ENCODE results near the gene CXXC5.

CXXC5 gene

DNA sequence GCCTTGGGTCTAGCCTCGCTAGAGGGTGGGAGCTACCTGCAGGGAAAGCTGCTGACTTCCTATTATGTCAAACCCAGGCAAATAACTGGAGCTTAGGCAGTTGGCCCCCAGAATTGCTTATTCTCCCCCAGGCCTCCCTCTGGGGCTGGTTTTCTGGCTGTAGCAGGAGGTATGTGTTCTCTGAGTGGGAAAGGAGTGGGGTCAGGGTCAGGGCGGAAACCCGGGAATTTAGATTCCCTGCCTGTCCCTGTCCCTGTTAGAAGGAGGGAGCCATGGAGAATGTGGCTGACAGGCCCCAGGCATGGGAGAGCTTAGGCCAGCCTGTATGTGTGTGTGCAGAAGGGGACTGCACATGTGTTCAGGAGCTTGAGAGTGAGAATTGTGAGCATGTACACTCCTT, 13.6 kb upstream of the CXXC5 start:
- Histone ChIP-seq H3K4me3 (no peak overlapping the region), H3K27me3 (ENCODE audit: low read depth) (no peaks in the 10 kb centered on the region), H3K36me3 (replicated peaks) (peaks cover 5% of the 10 kb centered on the region), H3K9me3 (no peaks in the 10 kb centered on the region), H3K4me1 (peaks cover 15% of the 10 kb centered on the region)
- DNase-seq (ENCODE audit: low spot score in 2 of 2) = no peak
- in situ Hi-C loops (cut with MboI; ENCODE audit: low sequenced_read_pairs) = no loop called here

DNA sequence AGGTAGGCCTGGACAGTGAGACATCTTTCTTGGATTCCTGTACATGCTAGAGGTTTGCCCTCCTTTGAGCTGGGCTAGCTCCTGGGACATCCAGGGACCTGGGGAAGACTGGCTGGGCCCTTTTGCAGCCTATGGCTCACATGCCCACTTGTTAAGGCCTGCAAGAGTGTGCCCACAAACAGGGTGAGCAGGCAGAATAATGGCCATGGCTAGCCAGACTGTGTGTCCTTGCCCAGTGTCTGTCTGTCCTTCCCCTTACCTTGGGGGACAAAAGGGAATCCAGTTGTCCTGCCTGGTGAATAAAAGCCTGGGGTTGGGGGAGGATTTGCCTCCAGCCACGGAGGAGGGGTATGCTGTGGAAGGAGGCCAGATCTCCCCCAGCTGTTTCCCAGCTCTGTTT, 13.0 kb upstream of the CXXC5 start:
- H3K4me3 ChIP-seq = no peak overlapping the region
- in situ Hi-C loops (cut with MboI; ENCODE audit: low sequenced_read_pairs) = no loop called here
- H3K4me1 ChIP-seq = peaks cover 15% of the 10 kb centered on the region
- H3K9me3 ChIP-seq = no peaks in the 10 kb centered on the region
- H3K27me3 ChIP-seq (ENCODE audit: low read depth) = no peaks in the 10 kb centered on the region
- no peak for DNase-seq (ENCODE audit: low spot score in 2 of 2)
- no peaks in the 10 kb centered on the region; the same call in 1 of the 2 replicates for H3K36me3 ChIP-seq (replicated peaks)

DNA sequence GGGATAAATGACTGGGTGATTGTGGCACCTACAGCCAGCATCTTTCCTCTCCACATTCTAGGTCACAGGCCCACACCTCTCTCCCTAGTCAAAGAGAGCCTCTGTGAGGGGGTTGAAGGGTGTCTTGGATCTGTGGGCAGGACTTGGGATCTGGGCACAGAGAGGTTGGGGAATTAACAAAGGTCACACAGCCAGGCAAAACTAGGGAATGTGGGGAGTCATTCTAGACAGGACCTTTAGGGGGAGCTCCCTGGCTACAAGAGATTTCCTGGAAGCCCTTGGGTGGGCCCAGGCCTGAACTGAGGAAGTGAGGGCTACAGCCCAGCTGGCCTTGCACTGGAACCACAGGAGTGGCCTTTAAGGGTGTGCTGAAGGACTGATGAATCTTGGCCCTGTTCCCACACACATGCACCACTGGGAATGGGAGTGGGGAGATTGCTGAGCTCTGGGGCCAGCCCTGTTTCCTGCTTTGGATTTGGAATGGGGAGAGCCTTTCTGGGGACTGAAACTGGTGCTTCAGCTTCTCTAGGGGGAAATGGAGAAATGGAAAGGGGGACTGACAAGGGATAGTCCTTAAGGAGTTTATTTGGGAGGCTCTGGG, 12.4 kb upstream of the CXXC5 start:
- no peaks in the 10 kb centered on the region for H3K9me3 ChIP-seq
- H3K4me1 ChIP-seq = peaks cover 15% of the 10 kb centered on the region
- peak in 1 of 2 experiments; percentile 56 for DNase-seq (ENCODE audit: low spot score in 2 of 2)
- in situ Hi-C loops (cut with MboI; ENCODE audit: low sequenced_read_pairs) = no loop called here
- H3K36me3 ChIP-seq (replicated peaks) = no peaks in the 10 kb centered on the region; the same call in 1 of the 2 replicates
- H3K27me3 ChIP-seq (ENCODE audit: low read depth) = no peaks in the 10 kb centered on the region
- no peak overlapping the region for H3K4me3 ChIP-seq

DNA sequence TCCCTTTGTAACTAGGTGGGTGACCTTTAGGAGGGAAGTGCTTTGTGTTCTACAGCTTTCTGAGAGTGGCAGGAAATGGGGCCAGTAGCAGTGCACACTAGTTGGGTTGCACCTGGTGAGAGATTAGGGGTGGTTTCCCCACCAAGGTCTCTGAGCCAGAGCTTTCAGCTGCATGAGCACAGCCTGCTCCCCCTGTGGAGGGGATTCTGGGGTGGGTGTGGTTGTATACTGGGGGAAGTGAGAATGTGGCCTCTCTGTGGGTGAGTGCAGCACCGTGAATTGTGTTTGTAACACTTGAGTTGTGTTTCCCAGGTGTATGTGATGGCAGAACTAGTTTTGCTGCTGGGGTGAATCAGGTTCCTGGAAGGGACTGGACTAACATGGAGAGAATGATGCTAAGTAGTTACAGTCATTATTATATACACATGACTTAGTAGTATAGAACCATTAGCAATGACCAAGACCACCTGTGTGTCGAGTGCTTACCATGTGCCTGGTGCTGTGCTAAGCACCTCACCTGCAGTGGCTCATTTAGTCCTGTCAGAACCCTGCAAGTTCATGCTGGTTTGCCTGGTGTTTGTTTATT, 11.8 kb upstream of the CXXC5 start:
- H3K36me3 ChIP-seq (replicated peaks) = no peaks in the 10 kb centered on the region; the same call in 1 of the 2 replicates
- H3K4me1 ChIP-seq = peaks cover 15% of the 10 kb centered on the region
- no peak for DNase-seq (ENCODE audit: low spot score in 2 of 2)
- H3K27me3 ChIP-seq (ENCODE audit: low read depth) = no peaks in the 10 kb centered on the region
- no peaks in the 10 kb centered on the region for H3K9me3 ChIP-seq
- H3K4me3 ChIP-seq = no peak overlapping the region
- in situ Hi-C loops (cut with MboI; ENCODE audit: low sequenced_read_pairs) = no loop called here

- H3K4me3 ChIP-seq = peak overlapping the region; percentile 39
- H3K27me3 ChIP-seq (ENCODE audit: low read depth) = no peaks in the 10 kb centered on the region
- no peaks in the 10 kb centered on the region for H3K9me3 ChIP-seq
- peaks cover 15% of the 10 kb centered on the region for H3K4me1 ChIP-seq
- H3K36me3 ChIP-seq (replicated peaks) = no peaks in the 10 kb centered on the region; the same call in 1 of the 2 replicates
- DNase-seq (ENCODE audit: low spot score in 2 of 2) = no peak
- in situ Hi-C loops (cut with MboI; ENCODE audit: low sequenced_read_pairs) = no loop called here
Observed at GRCh38 chr5:139636975-139637408, 11.2 kb upstream of the CXXC5 start.

- Histone ChIP-seq H3K27me3 (ENCODE audit: low read depth) (no peaks in the 10 kb centered on the region), H3K4me1 (peaks cover 15% of the 10 kb centered on the region), H3K9me3 (no peaks in the 10 kb centered on the region), H3K4me3 (peak overlapping the region; percentile 39), H3K36me3 (replicated peaks) (no peaks in the 10 kb centered on the region; the same call in 1 of the 2 replicates)
- DNase-seq (ENCODE audit: low spot score in 2 of 2) = peak; percentile 65 to 88
- in situ Hi-C loops (cut with MboI; ENCODE audit: low sequenced_read_pairs) = no loop called here
Observed at GRCh38 chr5:139637438-139638089, 10.6 kb upstream of the CXXC5 start.

GRCh38 chr5:139638090-139638735, 9.9 kb upstream of the CXXC5 start:
- peaks cover 15% of the 10 kb centered on the region for H3K4me1 ChIP-seq
- no peaks in the 10 kb centered on the region; the same call in 1 of the 2 replicates for H3K36me3 ChIP-seq (replicated peaks)
- in situ Hi-C loops (cut with MboI; ENCODE audit: low sequenced_read_pairs) = no loop called here
- no peaks in the 10 kb centered on the region for H3K27me3 ChIP-seq (ENCODE audit: low read depth)
- no peaks in the 10 kb centered on the region for H3K9me3 ChIP-seq
- peak overlapping the region; percentile 39 for H3K4me3 ChIP-seq
- peak in 1 of 2 experiments; percentile 35 for DNase-seq (ENCODE audit: low spot score in 2 of 2)

DNA sequence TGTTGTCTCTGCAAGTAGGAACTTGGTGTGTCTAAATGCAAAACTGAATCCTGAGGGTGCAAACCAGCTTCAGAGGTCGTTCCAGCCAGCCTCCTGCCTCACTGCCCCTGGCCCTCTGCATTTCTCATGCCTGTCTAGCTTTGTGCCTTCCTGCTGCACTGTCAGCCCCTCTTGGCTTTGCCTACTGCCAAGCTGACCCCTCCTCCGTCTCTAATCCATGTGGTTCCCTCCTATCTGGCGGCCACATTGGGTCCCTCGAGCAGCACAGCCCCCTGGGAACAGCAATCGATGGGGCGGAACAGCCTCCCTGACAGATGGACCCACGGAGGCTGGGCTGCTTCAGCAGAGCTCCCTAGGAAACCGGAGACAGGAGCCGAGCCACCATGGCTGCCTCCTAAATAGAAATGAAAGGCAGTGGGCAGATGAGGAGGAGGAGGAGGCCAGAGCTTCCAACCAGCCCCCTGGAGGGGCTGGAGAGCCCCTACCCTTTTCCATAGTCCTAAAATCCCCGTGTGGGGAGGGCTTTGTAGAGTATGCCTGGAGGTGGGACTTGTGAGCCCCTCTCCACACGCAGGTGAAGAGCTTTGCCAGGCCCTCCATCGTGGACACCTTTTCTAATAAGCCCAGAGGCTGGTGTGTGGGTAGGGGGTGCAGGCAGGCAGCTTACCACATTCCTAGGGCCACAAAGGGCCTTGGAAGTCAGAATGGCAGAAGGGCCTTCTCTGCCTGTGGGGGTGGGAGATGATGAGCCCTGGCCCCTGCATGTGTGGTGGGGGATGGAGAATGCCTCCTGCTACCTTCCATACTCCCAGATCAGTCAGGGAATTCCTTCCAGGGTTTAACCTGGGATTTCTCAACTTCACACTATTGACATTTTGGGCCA, 9.2 kb upstream of the CXXC5 start:
- in situ Hi-C loops (cut with MboI; ENCODE audit: low sequenced_read_pairs) = no loop called here
- Histone ChIP-seq H3K36me3 (replicated peaks) (no peaks in the 10 kb centered on the region; the same call in 1 of the 2 replicates), H3K9me3 (no peaks in the 10 kb centered on the region), H3K27me3 (ENCODE audit: low read depth) (no peaks in the 10 kb centered on the region), H3K4me3 (no peak overlapping the region; the same call in 1 of the 2 replicates), H3K4me1 (peaks cover 15% of the 10 kb centered on the region)
- no peak for DNase-seq (ENCODE audit: low spot score in 2 of 2)

DNA sequence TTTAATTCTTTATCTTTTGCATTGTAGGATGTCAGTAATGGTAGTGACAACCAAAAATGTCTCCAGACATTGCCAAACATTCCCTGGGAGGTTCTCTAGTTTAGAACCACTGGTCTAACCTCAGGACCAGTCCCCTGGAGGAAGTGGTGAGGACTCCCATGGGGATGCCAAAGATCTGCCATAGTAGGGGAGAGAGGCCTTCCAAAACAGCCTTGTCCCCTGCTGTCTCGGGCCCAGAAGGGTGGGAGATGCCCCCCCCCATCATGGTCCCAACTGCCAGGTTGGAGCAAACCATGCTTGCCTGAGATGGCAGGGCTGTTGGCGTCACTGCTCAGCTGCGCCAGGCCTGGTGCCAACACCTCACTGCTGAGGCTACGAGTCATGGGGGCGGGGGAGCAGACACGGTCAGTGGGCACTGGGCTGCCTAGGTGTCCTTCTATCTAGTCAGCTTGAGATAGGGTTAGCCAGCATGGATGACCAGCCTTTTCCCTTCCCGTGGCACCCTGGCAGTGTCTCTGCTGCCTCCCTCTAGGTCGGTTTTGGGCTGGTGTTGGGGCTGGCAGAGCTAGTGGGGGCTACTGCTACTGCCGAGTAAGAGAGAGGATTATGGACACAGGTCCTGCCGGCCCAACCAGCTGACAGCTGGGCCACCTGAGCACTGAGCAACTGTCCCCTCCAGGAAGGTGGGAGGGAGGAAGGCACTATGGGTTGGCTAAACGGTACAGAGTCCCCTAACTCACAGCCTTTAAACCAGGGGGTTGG, 8.3 kb upstream of the CXXC5 start:
- peaks cover 15% of the 10 kb centered on the region for H3K4me1 ChIP-seq

GRCh38 chr5:139640421-139641115, 7.6 kb upstream of the CXXC5 start:
- Histone ChIP-seq H3K36me3 (replicated peaks) (no peaks in the 10 kb centered on the region), H3K4me3 (no peak overlapping the region), H3K9me3 (no peaks in the 10 kb centered on the region), H3K27me3 (ENCODE audit: low read depth) (no peaks in the 10 kb centered on the region), H3K4me1 (peaks cover 15% of the 10 kb centered on the region)
- in situ Hi-C loops (cut with MboI; ENCODE audit: low sequenced_read_pairs) = no loop called here
- no peak for DNase-seq (ENCODE audit: low spot score in 2 of 2)

More for the DNA sequence above, 8.3 kb upstream of the CXXC5 start:
- no peak for DNase-seq (ENCODE audit: low spot score in 2 of 2)
- Histone ChIP-seq H3K36me3 (replicated peaks) (no peaks in the 10 kb centered on the region), H3K9me3 (no peaks in the 10 kb centered on the region), H3K4me3 (no peak overlapping the region), H3K27me3 (ENCODE audit: low read depth) (no peaks in the 10 kb centered on the region)
- in situ Hi-C loops (cut with MboI; ENCODE audit: low sequenced_read_pairs) = no loop called here

- no peak overlapping the region for H3K4me3 ChIP-seq
- peaks cover 15% of the 10 kb centered on the region for H3K4me1 ChIP-seq
- no peak for DNase-seq (ENCODE audit: low spot score in 2 of 2)
- no peaks in the 10 kb centered on the region for H3K36me3 ChIP-seq (replicated peaks)
- no peaks in the 10 kb centered on the region for H3K27me3 ChIP-seq (ENCODE audit: low read depth)
- in situ Hi-C loops (cut with MboI; ENCODE audit: low sequenced_read_pairs) = no loop called here
- H3K9me3 ChIP-seq = no peaks in the 10 kb centered on the region
Observed at GRCh38 chr5:139641116-139642080, 6.8 kb upstream of the CXXC5 start.
